HG03520 (cell line): Measurements from ENCODE around the gene KDSR.

Experiments
- ATAC-seq: cut with Tn5 transposase; IDR thresholded peaks from one replicate; pipeline ENCODE4 v1.9.1; 2021; ENCODE audit warnings: mild to moderate bottlenecking, moderate library complexity; ENCODE audit not compliant: unreplicated experiment

Gene KDSR

GRCh38 chr18:63322206-63322605, 44.8 kb downstream of the KDSR start:
- no peak for ATAC-seq

GRCh38 chr18:63321291-63321690, 45.7 kb downstream of the KDSR start:
- no peak for ATAC-seq

GRCh38 chr18:63320975-63321265, 46.1 kb downstream of the KDSR start:
- no peak for ATAC-seq

- peak; percentile 47 for ATAC-seq
Measured at GRCh38 chr18:63320123-63320974, 46.7 kb downstream of the KDSR start.

- ATAC-seq, result peak; percentile 8
Measured at GRCh38 chr18:63319383-63320122, 47.5 kb downstream of the KDSR start, which contains the start of gene BCL2. TSS of gene BCL2 (minus strand) at chr18:63319769.

GRCh38 chr18:63318889-63319382, 48.1 kb downstream of the KDSR start:
- no peak for ATAC-seq

GRCh38 chr18:63317982-63318888, 48.8 kb downstream of the KDSR start:
- ATAC-seq, result peak; percentile 45

GRCh38 chr18:63317556-63317946, 49.5 kb downstream of the KDSR start:
- no peak for ATAC-seq

GRCh38 chr18:63316612-63317555, 50.1 kb downstream of the KDSR start:
- ATAC-seq, result no peak

- ATAC-seq, result no peak
Measured at GRCh38 chr18:63315876-63316275, 51.1 kb downstream of the KDSR start.

- ATAC-seq, result no peak
Measured at GRCh38 chr18:63315131-63315662, 51.8 kb downstream of the KDSR start.

GRCh38 chr18:63314062-63314790, 52.8 kb downstream of the KDSR start:
- ATAC-seq, result no peak

GRCh38 chr18:63313396-63313917, 53.5 kb downstream of the KDSR start:
- no peak for ATAC-seq

- peak; percentile 25 for ATAC-seq
Measured at GRCh38 chr18:63312737-63313395, 54.1 kb downstream of the KDSR start.

GRCh38 chr18:63312019-63312409, 55.0 kb downstream of the KDSR start:
- no peak for ATAC-seq

GRCh38 chr18:63311118-63312018, 55.6 kb downstream of the KDSR start:
- peak; percentile 66 for ATAC-seq

GRCh38 chr18:63309422-63309821, 57.6 kb downstream of the KDSR start:
- ATAC-seq, result no peak
